ENCODE data around the gene FOXP2.

DNA sequence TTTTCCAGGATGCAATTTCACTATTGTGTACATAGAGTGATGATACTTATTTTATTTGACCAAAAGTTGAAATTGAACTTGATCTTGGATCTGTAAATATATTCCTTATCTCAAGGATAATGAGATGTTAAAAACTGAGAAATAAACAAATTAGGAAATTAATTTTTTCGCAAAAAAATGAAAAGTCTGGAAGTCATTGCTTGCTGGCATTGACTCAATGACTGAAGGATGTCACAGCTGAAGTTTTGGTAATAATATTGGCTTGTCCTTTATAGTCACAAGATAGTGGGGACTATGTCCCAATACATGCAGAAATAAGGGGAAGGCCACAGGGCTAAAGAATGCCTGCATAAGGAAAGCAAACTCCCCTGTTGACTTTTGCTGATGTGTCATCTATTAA is 92.8 kb downstream of the FOXP2 start:
- no peak for TF ChIP-seq RFX5 (IDR thresholded peaks at IDR 0.05; ENCODE audit: low read depth, low read length)
- TF ChIP-seq, protein P1, sequence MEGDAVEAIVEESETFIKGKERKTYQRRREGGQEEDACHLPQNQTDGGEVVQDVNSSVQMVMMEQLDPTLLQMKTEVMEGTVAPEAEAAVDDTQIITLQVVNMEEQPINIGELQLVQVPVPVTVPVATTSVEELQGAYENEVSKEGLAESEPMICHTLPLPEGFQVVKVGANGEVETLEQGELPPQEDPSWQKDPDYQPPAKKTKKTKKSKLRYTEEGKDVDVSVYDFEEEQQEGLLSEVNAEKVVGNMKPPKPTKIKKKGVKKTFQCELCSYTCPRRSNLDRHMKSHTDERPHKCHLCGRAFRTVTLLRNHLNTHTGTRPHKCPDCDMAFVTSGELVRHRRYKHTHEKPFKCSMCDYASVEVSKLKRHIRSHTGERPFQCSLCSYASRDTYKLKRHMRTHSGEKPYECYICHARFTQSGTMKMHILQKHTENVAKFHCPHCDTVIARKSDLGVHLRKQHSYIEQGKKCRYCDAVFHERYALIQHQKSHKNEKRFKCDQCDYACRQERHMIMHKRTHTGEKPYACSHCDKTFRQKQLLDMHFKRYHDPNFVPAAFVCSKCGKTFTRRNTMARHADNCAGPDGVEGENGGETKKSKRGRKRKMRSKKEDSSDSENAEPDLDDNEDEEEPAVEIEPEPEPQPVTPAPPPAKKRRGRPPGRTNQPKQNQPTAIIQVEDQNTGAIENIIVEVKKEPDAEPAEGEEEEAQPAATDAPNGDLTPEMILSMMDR (IDR thresholded peaks at IDR 0.05 in 2 of 3, conservative IDR thresholded peaks at IDR 0.05 in 1 of 3; ENCODE audit: insufficient read depth in 2 of 3, low read depth in 1 of 3, low read length in 3 of 3): no peak
- no peak for TF ChIP-seq POLR2AphosphoS5 (IDR thresholded peaks at IDR 0.05; ENCODE audit: control insufficient read depth, insufficient read depth, low read depth, low read length)
- no peak for TF ChIP-seq FIP1L1 (IDR thresholded peaks at IDR 0.05; ENCODE audit: low read depth, low read length, poor library complexity, severe bottlenecking)
- no peak for TF ChIP-seq LEF1 (IDR thresholded peaks at IDR 0.05)
- no peak for TF ChIP-seq ZNF133 (CRISPR knock-in tag; IDR thresholded peaks at IDR 0.05)
- TF ChIP-seq, protein P2, sequence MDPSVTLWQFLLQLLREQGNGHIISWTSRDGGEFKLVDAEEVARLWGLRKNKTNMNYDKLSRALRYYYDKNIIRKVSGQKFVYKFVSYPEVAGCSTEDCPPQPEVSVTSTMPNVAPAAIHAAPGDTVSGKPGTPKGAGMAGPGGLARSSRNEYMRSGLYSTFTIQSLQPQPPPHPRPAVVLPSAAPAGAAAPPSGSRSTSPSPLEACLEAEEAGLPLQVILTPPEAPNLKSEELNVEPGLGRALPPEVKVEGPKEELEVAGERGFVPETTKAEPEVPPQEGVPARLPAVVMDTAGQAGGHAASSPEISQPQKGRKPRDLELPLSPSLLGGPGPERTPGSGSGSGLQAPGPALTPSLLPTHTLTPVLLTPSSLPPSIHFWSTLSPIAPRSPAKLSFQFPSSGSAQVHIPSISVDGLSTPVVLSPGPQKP (CRISPR knock-in tag; IDR thresholded peaks at IDR 0.05): no peak
- no peak for TF ChIP-seq HDAC3 (IDR thresholded peaks at IDR 0.05; ENCODE audit: borderline replicate concordance, partially characterized antibody)
- TF ChIP-seq KLF6 (CRISPR knock-in tag; IDR thresholded peaks at IDR 0.05; ENCODE audit: borderline replicate concordance): no peak
- no peak for TF ChIP-seq RAD21 (CRISPR knock-in tag; conservative IDR thresholded peaks at IDR 0.05 in 1 of 2, IDR thresholded peaks at IDR 0.05 in 1 of 2)
- TF ChIP-seq KDM4B (IDR thresholded peaks at IDR 0.05; ENCODE audit: borderline replicate concordance in 2 of 2, low read depth in 1 of 2): no peak
- TF ChIP-seq, protein P3, sequence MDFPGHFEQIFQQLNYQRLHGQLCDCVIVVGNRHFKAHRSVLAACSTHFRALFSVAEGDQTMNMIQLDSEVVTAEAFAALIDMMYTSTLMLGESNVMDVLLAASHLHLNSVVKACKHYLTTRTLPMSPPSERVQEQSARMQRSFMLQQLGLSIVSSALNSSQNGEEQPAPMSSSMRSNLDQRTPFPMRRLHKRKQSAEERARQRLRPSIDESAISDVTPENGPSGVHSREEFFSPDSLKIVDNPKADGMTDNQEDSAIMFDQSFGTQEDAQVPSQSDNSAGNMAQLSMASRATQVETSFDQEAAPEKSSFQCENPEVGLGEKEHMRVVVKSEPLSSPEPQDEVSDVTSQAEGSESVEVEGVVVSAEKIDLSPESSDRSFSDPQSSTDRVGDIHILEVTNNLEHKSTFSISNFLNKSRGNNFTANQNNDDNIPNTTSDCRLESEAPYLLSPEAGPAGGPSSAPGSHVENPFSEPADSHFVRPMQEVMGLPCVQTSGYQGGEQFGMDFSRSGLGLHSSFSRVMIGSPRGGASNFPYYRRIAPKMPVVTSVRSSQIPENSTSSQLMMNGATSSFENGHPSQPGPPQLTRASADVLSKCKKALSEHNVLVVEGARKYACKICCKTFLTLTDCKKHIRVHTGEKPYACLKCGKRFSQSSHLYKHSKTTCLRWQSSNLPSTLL (IDR thresholded peaks at IDR 0.05): no peak
- no peak for TF ChIP-seq TBP (optimal IDR thresholded peaks at IDR 0.05; ENCODE audit: low read depth, low read length)
- no peak for TF ChIP-seq POLR2A (conservative IDR thresholded peaks at IDR 0.05)
